T-helper 2 cell treated with Interferon-gamma antibody and Interleukin-4, amounts not matched to agents 5 μg/mL and 100 μg/mL, for 36 hours (primary cell): ENCODE measurements around the gene PIK3CB.
"Not testable (repeated sequence)": the region's sequence is repeated elsewhere in the genome, so short reads cannot be mapped to it uniquely, and the experiment has no call there.

Experiments
- DNase-seq: peaks from one replicate; pipeline ENCODE4 v3.0.0; 2021; ENCODE audit warnings: low spot score
- H3K27ac Mint-ChIP-seq: one replicate; pipeline ENCODE4 v1.8.0; 2021; ENCODE audit warnings: mild to moderate bottlenecking, mixed read lengths
- H3K27me3 Mint-ChIP-seq: one replicate; pipeline ENCODE4 v1.8.0; 2021; ENCODE audit warnings: low read depth, mixed read lengths
- H3K36me3 Mint-ChIP-seq: one replicate; pipeline ENCODE4 v1.8.0; 2021; ENCODE audit warnings: low read depth, mixed read lengths
- H3K4me1 Mint-ChIP-seq: one replicate; pipeline ENCODE4 v1.8.0; 2021; ENCODE audit warnings: low read depth, mixed read lengths
- H3K4me3 Mint-ChIP-seq: one replicate; pipeline ENCODE4 v1.8.0; 2022; ENCODE audit warnings: mild to moderate bottlenecking, moderate library complexity, mixed read lengths
- H3K9me3 Mint-ChIP-seq: one replicate; pipeline ENCODE4 v1.8.0; 2021; ENCODE audit warnings: mixed read lengths

PIK3CB gene

DNA sequence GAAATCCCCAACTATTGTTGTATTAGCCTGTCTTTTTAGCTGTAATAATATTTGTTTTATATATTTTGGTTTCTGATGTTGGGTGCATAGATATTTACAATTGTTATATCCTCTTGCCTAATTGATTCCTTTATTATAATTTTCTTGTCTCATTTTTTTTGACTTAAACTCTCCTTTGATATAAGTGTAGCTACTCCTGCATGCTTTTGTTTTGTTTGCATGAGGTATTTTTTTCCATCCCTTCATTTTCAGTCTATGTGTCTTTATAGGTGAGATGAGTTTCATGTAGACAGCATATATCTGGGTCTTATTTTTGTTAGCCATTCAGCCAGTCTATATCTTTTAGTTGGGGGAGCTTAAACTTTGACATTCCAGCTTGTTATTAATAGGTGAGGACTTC lies 188.7 kb downstream of the PIK3CB start:
- Mint-ChIP-seq H3K9me3 (peaks cover 54% of the 10 kb centered on the region), H3K27me3 (no peaks in the 10 kb centered on the region), H3K4me1 (no peaks in the 10 kb centered on the region), H3K27ac (no peak overlapping the region), H3K4me3 (no peak overlapping the region), H3K36me3 (peaks cover 30% of the 10 kb centered on the region)
- DNase-seq: no peak

DNA sequence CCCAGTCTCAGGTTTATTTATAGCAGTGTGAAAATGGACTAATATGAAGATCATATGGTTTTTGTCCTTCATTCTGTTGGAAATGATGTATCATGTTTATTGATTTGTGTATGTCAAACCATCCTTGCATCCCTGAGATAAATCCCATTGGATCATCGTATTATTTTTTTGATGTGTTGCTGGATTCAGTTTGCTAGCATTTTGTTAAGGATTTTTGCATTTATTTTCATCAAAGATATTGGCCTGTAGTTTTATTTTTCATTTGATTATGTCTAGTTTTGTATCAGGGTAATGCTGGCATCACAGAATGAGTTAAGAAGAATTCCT lies 191.8 kb downstream of the PIK3CB start:
- Mint-ChIP-seq H3K9me3 (peaks cover 39% of the 10 kb centered on the region), H3K27me3 (no peaks in the 10 kb centered on the region), H3K4me3 (no peak overlapping the region), H3K27ac (no peak overlapping the region), H3K4me1 (no peaks in the 10 kb centered on the region), H3K36me3 (peaks cover 8% of the 10 kb centered on the region)
- DNase-seq: no peak

DNA sequence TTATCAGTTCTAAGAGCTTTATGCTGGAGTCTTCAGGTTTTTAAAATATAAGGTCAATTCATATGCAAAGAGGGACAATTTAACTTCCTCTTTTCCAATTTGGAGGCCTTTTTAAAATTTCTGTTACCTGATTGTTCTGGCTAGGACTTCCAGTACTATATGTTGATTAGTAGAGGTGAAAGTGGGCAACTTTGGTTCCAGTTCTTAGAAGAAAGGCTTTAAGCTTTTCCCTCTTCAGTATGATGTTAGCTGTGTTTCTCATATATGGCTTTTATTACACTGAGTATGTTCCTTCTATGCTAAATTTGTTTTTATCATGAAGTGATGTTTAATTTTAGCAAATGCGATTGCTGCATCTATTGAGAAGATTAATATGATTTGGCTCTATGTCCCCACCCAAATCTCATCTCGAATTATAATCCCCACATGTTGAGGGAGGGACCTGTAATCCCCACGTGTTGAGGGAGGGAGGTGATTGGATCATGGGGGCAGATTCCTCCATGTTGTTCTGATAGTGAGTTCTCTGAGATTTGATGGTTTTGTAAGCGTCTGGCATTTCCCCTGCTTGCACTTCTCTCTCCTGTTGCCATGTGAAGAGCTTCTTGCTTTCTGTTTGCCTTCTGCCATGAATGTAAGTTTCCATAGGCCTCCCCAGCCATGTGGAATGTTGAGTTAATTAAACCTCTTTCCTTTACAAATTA lies 192.4 kb downstream of the PIK3CB start:
- no peak for DNase-seq
- no peak overlapping the region for H3K4me3 Mint-ChIP-seq
- H3K9me3 Mint-ChIP-seq: peaks cover 35% of the 10 kb centered on the region
- peaks cover 5% of the 10 kb centered on the region for H3K36me3 Mint-ChIP-seq
- H3K4me1 Mint-ChIP-seq: no peaks in the 10 kb centered on the region
- H3K27me3 Mint-ChIP-seq: no peaks in the 10 kb centered on the region
- no peak overlapping the region for H3K27ac Mint-ChIP-seq

DNA sequence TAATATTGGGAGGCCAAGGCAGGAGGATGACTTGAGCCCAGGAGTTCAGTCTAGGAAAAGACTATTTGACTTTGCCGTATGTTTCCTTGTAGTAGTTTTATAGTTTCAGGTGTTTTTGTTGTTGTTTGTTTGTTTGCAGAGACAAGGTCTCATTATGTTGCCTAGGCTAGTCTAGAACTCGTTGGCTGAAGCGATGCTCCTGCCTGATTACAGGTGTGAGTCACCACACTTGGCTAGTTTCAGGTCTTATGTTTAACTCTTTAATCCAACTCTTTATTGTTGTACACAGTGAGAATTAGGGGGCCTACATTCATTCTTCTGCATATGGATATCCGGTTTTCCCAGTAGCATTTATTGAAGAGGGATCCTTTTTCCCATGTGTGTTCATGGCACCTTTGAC lies 194.2 kb downstream of the PIK3CB start:
- Mint-ChIP-seq H3K36me3 (no peaks in the 10 kb centered on the region), H3K9me3 (peaks cover 23% of the 10 kb centered on the region)

DNA sequence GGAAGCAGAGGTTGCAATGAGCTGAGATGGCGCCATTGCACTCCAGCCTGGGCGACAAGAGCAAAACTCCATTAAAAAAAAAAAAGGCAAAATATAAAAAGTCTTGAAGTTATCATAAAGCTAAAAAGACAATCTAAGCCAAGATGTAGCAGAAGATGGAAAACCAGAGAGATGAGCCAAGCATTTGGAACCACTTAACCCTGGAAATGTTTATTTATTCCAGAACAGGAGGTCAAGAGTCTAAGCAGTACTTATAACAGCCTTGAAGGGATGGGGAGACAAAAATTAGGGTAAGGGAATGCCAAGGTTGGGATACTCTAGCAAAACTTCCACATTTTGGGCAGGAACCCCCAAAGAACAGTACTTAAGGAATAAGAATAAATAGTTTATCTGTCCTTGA lies 196.1 kb downstream of the PIK3CB start:
- Mint-ChIP-seq H3K9me3 (peaks cover 11% of the 10 kb centered on the region), H3K36me3 (no peaks in the 10 kb centered on the region), H3K27ac (no peak overlapping the region), H3K4me3 (no peak overlapping the region), H3K27me3 (no peaks in the 10 kb centered on the region), H3K4me1 (no peaks in the 10 kb centered on the region)
- no peak for DNase-seq

More for the DNA sequence above, 194.2 kb downstream of the PIK3CB start:
- DNase-seq: no peak
- H3K4me1 Mint-ChIP-seq: no peaks in the 10 kb centered on the region
- H3K27ac Mint-ChIP-seq: no peak overlapping the region
- no peaks in the 10 kb centered on the region for H3K27me3 Mint-ChIP-seq
- H3K4me3 Mint-ChIP-seq: no peak overlapping the region

DNA sequence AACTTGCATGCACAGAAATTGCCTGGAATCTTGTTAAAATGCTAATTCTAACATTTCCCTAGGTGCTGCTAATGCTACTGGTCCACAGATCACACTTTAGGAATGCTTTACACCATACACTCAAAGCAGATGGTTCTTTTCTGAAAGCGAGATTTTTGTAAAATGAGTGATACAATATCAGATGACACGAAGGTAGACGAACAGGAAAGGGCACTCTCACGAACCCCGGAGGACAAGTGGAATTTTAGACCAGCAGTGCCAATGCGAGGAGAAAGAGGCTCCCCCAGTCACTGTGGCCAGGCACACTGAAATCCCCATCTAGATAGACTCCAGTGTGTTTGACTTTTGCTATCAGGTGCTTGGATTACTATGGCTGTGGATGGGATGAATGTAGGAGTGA lies 205.2 kb downstream of the PIK3CB start:
- no peaks in the 10 kb centered on the region for H3K4me1 Mint-ChIP-seq
- H3K4me3 Mint-ChIP-seq: no peak overlapping the region
- no peak overlapping the region for H3K27ac Mint-ChIP-seq
- no peaks in the 10 kb centered on the region for H3K36me3 Mint-ChIP-seq
- no peak for DNase-seq
- no peaks in the 10 kb centered on the region for H3K9me3 Mint-ChIP-seq
- no peaks in the 10 kb centered on the region for H3K27me3 Mint-ChIP-seq

DNA sequence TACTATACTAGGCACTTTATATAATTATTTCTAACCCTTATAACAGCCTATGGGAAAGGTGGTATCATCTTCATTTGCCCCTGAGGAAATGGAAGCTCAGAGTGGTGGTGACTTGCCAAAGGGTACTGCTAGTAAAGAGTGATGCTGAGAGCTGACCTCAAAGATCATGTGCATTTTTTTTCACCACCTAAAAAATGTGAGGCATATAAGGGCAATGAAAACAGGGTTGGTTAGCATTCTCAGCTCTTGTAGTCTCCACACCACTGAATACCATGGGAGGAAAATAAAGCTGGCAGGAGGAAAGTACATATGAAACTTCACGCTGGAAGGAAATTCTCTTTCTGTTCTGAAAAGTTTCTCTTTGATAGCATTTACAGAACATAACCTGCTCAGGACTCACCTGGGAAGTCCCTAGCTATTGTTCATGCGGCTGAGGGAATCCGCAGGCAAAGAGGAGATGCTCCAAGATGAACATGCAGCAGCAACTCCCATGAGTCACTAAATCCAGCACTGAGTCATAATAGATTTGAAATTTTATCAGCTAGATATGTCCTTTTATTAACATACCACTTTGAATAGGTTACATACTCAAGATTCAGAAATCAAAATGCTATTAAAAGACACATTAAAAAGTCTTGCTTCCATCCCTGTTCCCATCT lies 208.9 kb downstream of the PIK3CB start:
- H3K36me3 Mint-ChIP-seq: no peaks in the 10 kb centered on the region
- H3K4me1 Mint-ChIP-seq: no peaks in the 10 kb centered on the region
- no peaks in the 10 kb centered on the region for H3K9me3 Mint-ChIP-seq
- no peak overlapping the region for H3K4me3 Mint-ChIP-seq
- no peak overlapping the region for H3K27ac Mint-ChIP-seq
- DNase-seq: no peak
- H3K27me3 Mint-ChIP-seq: peaks cover 2% of the 10 kb centered on the region

DNA sequence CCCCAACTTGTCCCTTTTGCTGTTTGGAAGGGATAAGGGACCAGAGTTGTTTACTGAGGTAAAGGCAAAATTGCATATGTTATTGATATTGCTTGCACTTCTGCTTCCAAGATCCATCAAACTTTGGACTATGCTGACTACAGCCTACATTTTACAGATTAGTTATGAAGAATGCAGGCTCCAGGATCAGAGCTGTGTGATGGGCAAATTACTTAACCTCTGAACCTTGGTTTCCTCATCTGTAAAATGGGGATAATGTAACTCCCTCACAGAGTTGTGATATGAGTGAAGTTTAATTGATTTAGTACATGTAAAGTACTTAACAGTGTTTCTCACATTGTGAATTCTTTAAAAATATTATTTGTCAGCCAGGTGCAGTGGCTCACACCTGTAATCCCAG lies 210.2 kb downstream of the PIK3CB start:
- H3K27me3 Mint-ChIP-seq: peaks cover 6% of the 10 kb centered on the region
- H3K4me1 Mint-ChIP-seq: no peaks in the 10 kb centered on the region
- DNase-seq: no peak
- no peak overlapping the region for H3K27ac Mint-ChIP-seq
- no peak overlapping the region for H3K4me3 Mint-ChIP-seq
- H3K36me3 Mint-ChIP-seq: no peaks in the 10 kb centered on the region
- no peaks in the 10 kb centered on the region for H3K9me3 Mint-ChIP-seq

DNA sequence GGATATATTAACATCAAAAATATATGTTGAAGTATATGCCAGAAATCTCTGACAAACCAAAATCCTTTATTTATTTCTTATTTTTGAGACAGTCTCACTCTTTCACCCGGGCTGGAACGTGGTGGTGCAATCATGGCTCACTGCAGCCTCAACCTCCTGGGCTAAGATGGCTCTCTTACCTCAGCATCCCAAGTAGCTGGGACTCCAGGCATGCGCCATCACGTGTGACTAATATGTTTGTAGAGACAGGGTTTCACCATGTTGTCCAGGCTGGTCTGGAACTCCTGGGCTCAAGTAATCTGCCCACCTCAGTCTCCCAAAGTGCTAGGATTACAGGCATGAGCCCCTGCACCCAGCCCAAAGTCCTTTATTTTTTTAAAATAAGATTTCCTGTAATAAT lies 214.3 kb downstream of the PIK3CB start:
- Mint-ChIP-seq H3K36me3 (no peaks in the 10 kb centered on the region), H3K27me3 (peaks cover 19% of the 10 kb centered on the region), H3K4me3 (no peak overlapping the region), H3K27ac (no peak overlapping the region), H3K4me1 (no peaks in the 10 kb centered on the region), H3K9me3 (no peaks in the 10 kb centered on the region)
- no peak for DNase-seq

DNA sequence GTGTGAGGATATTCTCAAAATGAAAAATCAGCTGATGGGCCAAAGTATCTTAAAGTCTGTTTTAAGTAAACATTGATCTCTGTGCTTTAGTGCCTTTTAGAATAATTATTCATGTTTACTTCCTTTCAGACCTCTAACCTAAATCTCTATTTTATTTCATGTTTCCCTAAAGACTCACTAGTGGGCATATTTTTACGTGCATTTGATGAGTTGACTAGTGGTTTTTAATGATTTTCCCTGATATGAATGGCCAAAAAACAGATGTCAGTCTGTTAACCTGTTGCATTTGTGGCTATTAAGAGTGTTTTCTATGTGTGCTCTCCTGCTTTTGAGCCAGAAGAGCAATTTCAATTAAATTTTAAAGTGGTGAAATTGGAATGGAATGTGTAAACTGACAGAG lies 219.3 kb downstream of the PIK3CB start:
- H3K4me3 Mint-ChIP-seq: no peak overlapping the region
- peaks cover 3% of the 10 kb centered on the region for H3K4me1 Mint-ChIP-seq
- DNase-seq: no peak
- H3K27ac Mint-ChIP-seq: no peak overlapping the region
- H3K27me3 Mint-ChIP-seq: peaks cover 20% of the 10 kb centered on the region
- no peaks in the 10 kb centered on the region for H3K36me3 Mint-ChIP-seq
- H3K9me3 Mint-ChIP-seq: no peaks in the 10 kb centered on the region

DNA sequence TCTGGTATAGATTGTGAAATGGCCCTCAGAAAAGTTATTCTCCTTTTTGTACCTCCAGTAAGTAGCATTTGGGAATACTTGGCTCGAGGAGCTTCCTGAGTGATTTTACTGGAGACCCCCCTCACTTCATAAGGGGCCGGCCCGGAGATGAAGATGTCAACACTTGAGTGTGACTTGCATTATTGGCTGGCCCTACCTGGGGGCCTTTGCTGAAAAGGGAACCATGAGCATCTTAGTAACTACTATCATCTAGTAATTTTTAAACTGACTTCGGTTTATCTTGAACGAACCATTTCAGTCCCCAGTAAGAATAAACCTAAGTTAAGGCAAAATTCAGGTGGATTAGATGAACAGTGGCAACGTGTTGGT lies 224.8 kb downstream of the PIK3CB start:
- Mint-ChIP-seq H3K4me3 (peak overlapping the region; percentile 83), H3K4me1 (peaks cover 14% of the 10 kb centered on the region), H3K9me3 (no peaks in the 10 kb centered on the region), H3K36me3 (no peaks in the 10 kb centered on the region), H3K27me3 (peaks cover 4% of the 10 kb centered on the region), H3K27ac (peak overlapping the region; percentile 89)
- no peak for DNase-seq

DNA sequence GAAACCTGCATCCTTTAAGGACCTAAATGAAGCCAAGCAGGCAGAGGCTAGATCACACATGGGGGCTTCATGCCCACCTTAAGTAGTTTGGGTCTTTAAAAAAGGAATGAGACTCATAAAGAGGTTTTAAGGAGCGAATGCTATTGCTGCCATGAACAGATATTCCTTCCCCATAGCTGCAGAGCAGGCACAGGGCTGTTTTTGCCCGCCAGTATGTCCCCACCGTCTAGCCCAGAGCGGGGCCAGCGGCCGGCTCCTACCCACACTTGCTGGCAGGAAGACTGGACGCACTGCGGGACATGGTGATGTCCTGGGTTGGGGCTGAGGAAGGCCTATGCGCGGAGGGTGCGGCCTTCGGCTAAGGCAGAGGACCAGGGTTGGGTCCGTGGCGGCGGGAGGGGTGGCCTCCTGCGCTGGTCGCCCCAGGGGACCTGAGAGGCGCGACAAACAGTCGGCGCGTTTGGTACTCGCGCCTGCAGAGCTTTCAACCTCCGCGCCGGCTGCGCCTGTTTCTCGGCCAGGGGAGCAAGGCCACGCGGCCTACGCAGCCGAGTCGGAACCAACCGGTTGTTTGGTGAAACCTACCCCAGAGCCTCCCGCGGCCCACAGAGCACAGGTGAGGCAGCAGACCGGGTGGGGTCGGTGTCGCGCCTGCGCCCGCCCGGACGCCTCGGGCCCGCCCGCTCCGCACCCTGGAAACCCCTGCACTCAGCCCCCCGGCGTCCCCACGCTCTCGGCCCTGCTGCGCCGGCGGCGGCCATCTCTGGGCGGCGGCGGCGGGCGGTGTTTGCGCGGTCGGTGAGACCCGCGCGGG lies 226.2 kb downstream of the PIK3CB start, which contains the start of gene FAIM:
TSS of gene FAIM (plus strand) at position 450 of the 814 bp plus-strand sequence. CDS start 10,956 bp downstream, outside the sequence.
- Mint-ChIP-seq H3K36me3 (no peaks in the 10 kb centered on the region), H3K4me3 (peak within 1 kb of the TSS; percentile 83), H3K9me3 (peaks cover 6% of the 10 kb centered on the region), H3K27ac (peak within 1 kb of the TSS; percentile 89), H3K27me3 (peaks cover 4% of the 10 kb centered on the region), H3K4me1 (peaks cover 14% of the 10 kb centered on the region)
- DNase-seq: peak; percentile 56

DNA sequence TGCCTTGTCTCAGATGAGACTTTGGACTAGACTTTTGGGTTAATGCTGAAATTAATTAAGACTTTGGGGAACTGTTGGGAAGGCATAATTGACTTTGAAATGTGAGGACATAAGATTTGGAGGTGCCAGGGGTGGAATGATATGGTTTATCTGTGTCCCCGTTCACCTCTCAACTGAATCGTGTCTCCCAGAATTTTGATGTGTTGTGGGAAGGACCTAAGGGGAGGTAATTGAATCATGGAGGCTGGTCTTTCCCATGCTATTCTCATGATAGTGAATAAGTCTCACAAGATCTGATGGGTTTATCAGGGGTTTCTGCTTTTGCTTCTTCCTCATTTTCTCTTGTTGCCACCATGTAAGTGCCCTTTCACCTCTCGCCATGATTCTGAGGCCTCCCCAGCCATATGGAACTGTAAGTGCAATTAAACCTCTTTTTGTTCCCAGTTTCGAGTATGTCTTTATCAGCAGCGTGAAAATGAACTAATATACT lies 230.6 kb downstream of the PIK3CB start:
- H3K36me3 Mint-ChIP-seq, H3K9me3 Mint-ChIP-seq, H3K4me1 Mint-ChIP-seq, H3K27ac Mint-ChIP-seq, H3K4me3 Mint-ChIP-seq, H3K27me3 Mint-ChIP-seq, DNase-seq: not testable (repeated sequence)
